Activated naive CD8-positive, alpha-beta T cell treated with anti-CD3 and anti-CD28 coated beads, Interleukin-2, amount 10 ng/mL, durations not matched to agents 7 days and 5 days (primary cell): ENCODE results near the gene RAD52. TPM values are rescaled to one million over a fixed set of nuclear protein-coding genes. Genes with fewer than 3 reads are reported as not detected.

Experiments used
- ATAC-seq: fragments of 150-1000 bp; cut with Tn5 transposase; one replicate; pipeline ENCODE4 v1.10.0; 2021; ENCODE audit warnings: low read depth, moderate library complexity
- POLR2A ChIA-PET: fragments of 350-600 bp; sonication (Branson Sonifier 250); formaldehyde crosslinking; loops from one replicate; lab custom pipeline; 2021; ENCODE audit warnings: antibody characterized with exemption; lab: Charles Lee
- DNase-seq: peaks from one replicate; pipeline ENCODE4 v3.0.0; 2021
- H3K27ac Mint-ChIP-seq: one replicate; pipeline ENCODE4 v1.8.0; 2022; ENCODE audit warnings: mild to moderate bottlenecking, mixed read lengths
- H3K27me3 Mint-ChIP-seq: one replicate; pipeline ENCODE4 v1.8.0; 2022; ENCODE audit warnings: mild to moderate bottlenecking, moderate library complexity, mixed read lengths
- H3K36me3 Mint-ChIP-seq: one replicate; pipeline ENCODE4 v1.8.0; 2021; ENCODE audit warnings: mild to moderate bottlenecking, mixed read lengths
- H3K4me1 Mint-ChIP-seq: one replicate; pipeline ENCODE4 v1.8.0; 2021; ENCODE audit warnings: mixed read lengths
- H3K4me3 Mint-ChIP-seq: one replicate; pipeline ENCODE4 v1.8.0; 2022; ENCODE audit warnings: mild to moderate bottlenecking, moderate library complexity, mixed read lengths
- H3K9me3 Mint-ChIP-seq: one replicate; pipeline ENCODE4 v1.8.0; 2021; ENCODE audit warnings: mixed read lengths
- total RNA-seq, 2 experiments: library from RNA; stranded (reverse); gene quantifications; one replicate each; pipeline ENCODE4 v1.2.3, GENCODE V29; 2021

The RAD52 gene
- total RNA-seq, 2 experiments from 2014 or later = 15.9 to 17.9 TPM

DNA sequence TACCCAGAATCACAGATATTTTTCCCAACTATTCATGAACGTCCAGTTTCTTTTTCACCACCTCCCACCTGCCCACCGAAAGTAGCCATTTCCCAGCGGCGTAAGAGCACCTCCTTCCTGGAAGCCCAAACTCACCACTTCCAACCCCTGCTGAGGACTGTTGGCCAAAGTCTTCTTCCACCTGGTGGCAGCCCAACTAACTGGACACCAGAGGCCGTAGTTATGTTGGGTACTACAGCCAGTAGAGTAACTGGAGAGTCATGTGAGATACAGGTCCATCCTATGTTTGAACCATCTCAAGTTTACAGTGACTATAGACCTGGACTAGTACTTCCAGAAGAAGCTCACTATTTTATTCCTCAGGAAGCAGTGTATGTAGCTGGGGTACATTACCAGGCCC lies 81.6 kb downstream of the RAD52 start:
- peaks cover 11% of the 10 kb centered on the region for H3K4me1 Mint-ChIP-seq
- ATAC-seq = no peak
- POLR2A ChIA-PET = no interaction called here
- no peak overlapping the region for H3K4me3 Mint-ChIP-seq
- no peaks in the 10 kb centered on the region for H3K9me3 Mint-ChIP-seq
- no peaks in the 10 kb centered on the region for H3K27me3 Mint-ChIP-seq
- no peak for DNase-seq
- no peak overlapping the region for H3K27ac Mint-ChIP-seq
- peaks cover 15% of the 10 kb centered on the region for H3K36me3 Mint-ChIP-seq

DNA sequence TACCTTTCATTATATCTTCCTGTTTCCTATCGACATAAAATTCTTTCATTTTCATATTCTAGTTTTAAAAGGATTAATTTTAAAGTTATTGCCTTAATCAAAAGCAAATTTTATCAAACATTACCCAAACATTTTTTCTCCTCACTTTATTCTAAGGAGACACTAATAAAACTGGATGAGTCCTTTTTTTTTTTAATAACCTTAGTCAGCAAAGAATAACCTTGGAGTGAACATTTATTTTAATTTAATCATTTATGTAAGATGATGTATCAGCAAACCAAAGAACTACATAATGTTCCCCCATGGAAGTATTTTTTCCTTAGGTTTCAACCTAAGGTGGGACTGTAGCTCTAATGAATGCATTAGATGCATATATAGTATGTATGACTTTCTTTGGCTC lies 83.9 kb downstream of the RAD52 start:
- Mint-ChIP-seq H3K27me3 (no peaks in the 10 kb centered on the region), H3K36me3 (peaks cover 19% of the 10 kb centered on the region), H3K4me1 (peaks cover 12% of the 10 kb centered on the region), H3K9me3 (no peaks in the 10 kb centered on the region), H3K4me3 (no peak overlapping the region), H3K27ac (no peak overlapping the region)
- ATAC-seq (no peak), DNase-seq (no peak)
- POLR2A ChIA-PET = interaction anchor here (0.5 kb wide), 1 partner anchor 101 kb away, joined by 6 read pairs; no protein-coding TSS in a partner anchor

DNA sequence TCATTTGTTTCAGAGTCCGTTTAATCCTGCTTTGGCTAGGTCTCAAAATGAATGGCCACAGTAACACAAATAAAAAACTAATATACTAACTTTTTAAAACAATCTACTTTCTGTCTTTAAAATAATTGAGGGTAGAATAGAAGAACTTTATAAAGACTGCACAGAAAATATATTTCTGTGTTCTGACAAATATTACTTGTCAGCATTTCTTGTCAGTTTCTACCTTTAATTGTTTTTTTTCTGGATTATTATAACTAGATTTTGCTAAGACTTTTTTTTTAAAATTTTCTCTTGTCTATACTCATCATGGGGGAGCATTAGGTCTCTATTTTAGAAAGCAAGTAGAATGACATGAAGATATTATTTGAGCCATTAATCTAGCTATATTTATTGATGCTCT lies 86.2 kb downstream of the RAD52 start:
- DNase-seq (no peak), ATAC-seq (no peak)
- no peaks in the 10 kb centered on the region for H3K27me3 Mint-ChIP-seq
- POLR2A ChIA-PET = no interaction called here
- H3K4me1 Mint-ChIP-seq = peaks cover 8% of the 10 kb centered on the region
- no peak overlapping the region for H3K4me3 Mint-ChIP-seq
- H3K36me3 Mint-ChIP-seq = peaks cover 24% of the 10 kb centered on the region
- no peak overlapping the region for H3K27ac Mint-ChIP-seq
- H3K9me3 Mint-ChIP-seq = no peaks in the 10 kb centered on the region

DNA sequence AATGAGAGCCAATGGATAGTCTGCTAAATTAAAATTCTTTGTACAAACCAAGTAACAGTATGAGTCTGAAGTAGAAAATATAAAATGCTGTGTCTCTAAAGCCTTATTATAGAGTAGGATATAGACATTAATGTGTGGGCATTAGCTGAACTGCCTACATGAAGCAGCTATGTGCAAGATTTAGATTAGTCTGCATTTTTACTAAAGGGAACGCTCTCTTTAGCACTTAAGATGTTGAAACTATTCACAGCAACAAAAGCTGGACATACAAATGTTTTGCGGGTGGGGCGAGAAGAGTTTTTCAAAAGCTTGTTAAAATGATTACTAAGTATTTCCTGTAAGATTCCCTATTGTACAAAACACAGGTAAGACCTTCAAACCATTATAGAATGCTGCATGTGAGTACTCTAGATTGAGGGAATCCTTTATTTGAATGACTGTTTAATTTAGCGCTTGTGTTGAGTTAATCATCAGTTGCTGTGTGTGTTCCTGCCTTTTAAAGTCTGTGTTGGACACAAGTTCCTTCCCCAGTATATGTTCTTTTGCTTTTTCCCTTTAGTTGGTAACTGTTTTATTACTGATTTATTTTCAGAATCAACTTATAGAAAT lies 87.1 kb downstream of the RAD52 start:
- Mint-ChIP-seq H3K9me3 (no peaks in the 10 kb centered on the region), H3K4me1 (peaks cover 8% of the 10 kb centered on the region), H3K27ac (no peak overlapping the region), H3K4me3 (no peak overlapping the region), H3K36me3 (peaks cover 26% of the 10 kb centered on the region), H3K27me3 (no peaks in the 10 kb centered on the region)
- DNase-seq (no peak), ATAC-seq (no peak)
- POLR2A ChIA-PET = no interaction called here

Other genes with a start within 250 kb of the RAD52 start
- 100 to 1,000 TPM; 201 to 204 TPM for gene WNK1, start 197.1 kb downstream of the RAD52 start, total RNA-seq
- 10 to 100 TPM; 24.0 to 30.3 TPM for gene ERC1, start 41.5 kb upstream of the RAD52 start, total RNA-seq